Measurements from ENCODE around the gene ACADSB. TPM values are rescaled to one million over a fixed set of nuclear protein-coding genes. Genes with fewer than 3 reads are reported as not detected.

ACADSB gene
- total and polyA plus RNA-seq, 3 donors from 2014 or later = 17.3 to 19.3 (median 19.1) TPM

- intact Hi-C loops (cut with DNase I; ENCODE audit: low total_unique reads) = no loop called here
These were observed 6.0 kb downstream of the ACADSB start for GRCh38 chr10:123014772-123015171.

GRCh38 chr10:123016228-123016627 lies 7.4 kb downstream of the ACADSB start:
- Histone ChIP-seq H3K27ac (no peak overlapping the region), H3K9me3 (no peaks in the 10 kb centered on the region), H3K36me3 (ENCODE audit: low read depth, missing control alignments) (no peaks in the 10 kb centered on the region), H3K4me1 (no peaks in the 10 kb centered on the region), H3K4me3 (no peak overlapping the region), H3K27me3 (no peaks in the 10 kb centered on the region)
- DNase-seq = no peak
- intact Hi-C loops (cut with DNase I; ENCODE audit: low total_unique reads) = no loop called here
- TF ChIP-seq POLR2A (IDR thresholded peaks at IDR 0.05) (no peak), CTCF (IDR thresholded peaks at IDR 0.05) (no peak)
- 96 to 99% methylated on average over 4 of the region's 4 CpGs for whole genome bisulfite sequencing, 2 donors

More at GRCh38 chr10:123014772-123015171, 6.0 kb downstream of the ACADSB start:
- Histone ChIP-seq H3K4me1 (no peaks in the 10 kb centered on the region), H3K36me3 (ENCODE audit: low read depth, missing control alignments) (no peaks in the 10 kb centered on the region), H3K27ac (no peak overlapping the region), H3K27me3 (no peaks in the 10 kb centered on the region), H3K4me3 (no peak overlapping the region), H3K9me3 (no peaks in the 10 kb centered on the region)
- no peak for DNase-seq
- WGBS, 2 donors = 87 to 97% methylated on average over 2 of the region's 2 CpGs
- TF ChIP-seq POLR2A (IDR thresholded peaks at IDR 0.05) = no peak
- no peak for TF ChIP-seq CTCF (IDR thresholded peaks at IDR 0.05)

GRCh38 chr10:123017421-123018165 lies 8.8 kb downstream of the ACADSB start:
- Histone ChIP-seq H3K4me3 (no peak overlapping the region), H3K27me3 (no peaks in the 10 kb centered on the region), H3K36me3 (ENCODE audit: low read depth, missing control alignments) (no peaks in the 10 kb centered on the region), H3K9me3 (no peaks in the 10 kb centered on the region), H3K4me1 (no peaks in the 10 kb centered on the region), H3K27ac (no peak overlapping the region)
- intact Hi-C loops (cut with DNase I; ENCODE audit: low total_unique reads) = no loop called here
- no peak for DNase-seq
- TF ChIP-seq POLR2A (IDR thresholded peaks at IDR 0.05) (no peak), CTCF (IDR thresholded peaks at IDR 0.05) (no peak)
- WGBS, 2 donors = 73 to 76% methylated on average over 9 of the region's 9 CpGs

- no peak for DNase-seq
- no peaks in the 10 kb centered on the region for H3K4me1 ChIP-seq
- intact Hi-C loops (cut with DNase I; ENCODE audit: low total_unique reads) = no loop called here
- no peak overlapping the region for H3K4me3 ChIP-seq
- no peak for TF ChIP-seq POLR2A (IDR thresholded peaks at IDR 0.05)
- no peak for TF ChIP-seq CTCF (IDR thresholded peaks at IDR 0.05)
- H3K27ac ChIP-seq = no peak overlapping the region
- WGBS, 2 donors = 83 to 88% methylated on average over 7 of the region's 7 CpGs
- H3K9me3 ChIP-seq = no peaks in the 10 kb centered on the region
- no peaks in the 10 kb centered on the region for H3K27me3 ChIP-seq
- no peaks in the 10 kb centered on the region for H3K36me3 ChIP-seq (ENCODE audit: low read depth, missing control alignments)
These were observed 9.7 kb downstream of the ACADSB start for GRCh38 chr10:123018531-123018930.

GRCh38 chr10:123019264-123019663 lies 10.5 kb downstream of the ACADSB start:
- Histone ChIP-seq H3K4me1 (no peaks in the 10 kb centered on the region), H3K9me3 (no peaks in the 10 kb centered on the region), H3K36me3 (ENCODE audit: low read depth, missing control alignments) (no peaks in the 10 kb centered on the region), H3K4me3 (no peak overlapping the region), H3K27ac (no peak overlapping the region), H3K27me3 (no peaks in the 10 kb centered on the region)
- DNase-seq = no peak
- 58 to 62% methylated on average over 3 of the region's 3 CpGs for WGBS, 2 donors
- intact Hi-C loops (cut with DNase I; ENCODE audit: low total_unique reads) = no loop called here
- TF ChIP-seq POLR2A (IDR thresholded peaks at IDR 0.05) (no peak), CTCF (IDR thresholded peaks at IDR 0.05) (no peak)
